Thymus (tissue), 11 donors: Measurements from ENCODE around the gene ZNF862. TPM values are rescaled to one million over a fixed set of nuclear protein-coding genes. Genes with fewer than 3 reads are reported as not detected.

ENCODE experiments used
- DNase-seq, 9 donors: peaks; one replicate each; pipeline ENCODE4 v3.0.0-alpha.2; 2013; ENCODE audit warnings: low spot score in 9 of 9, low read depth in 6 of 9, missing footprints in 1 of 9
- H3K27ac ChIP-seq, 2 donors: one replicate each; pipeline ENCODE4 v1.5.1; 2013; ENCODE audit warnings: control low read depth in 1 of 2, low read depth in 1 of 2, low read length in 1 of 2, mild to moderate bottlenecking in 1 of 2, moderate library complexity in 1 of 2
- H3K27me3 ChIP-seq, 2 donors: one replicate each; pipeline ENCODE4 v1.5.1; 2013; ENCODE audit warnings: low read length in 1 of 2; ENCODE audit not compliant: control insufficient read depth in 2 of 2, insufficient read depth in 1 of 2
- H3K36me3 ChIP-seq, 2 donors: one replicate each; pipeline ENCODE4 v1.5.1; 2013; ENCODE audit warnings: low read length in 1 of 2, mild to moderate bottlenecking in 1 of 2, moderate library complexity in 1 of 2; ENCODE audit not compliant: control insufficient read depth in 2 of 2, insufficient read depth in 2 of 2
- H3K4me1 ChIP-seq, 2 donors: one replicate each; pipeline ENCODE4 v1.5.1; 2013; ENCODE audit warnings: low read length in 2 of 2; ENCODE audit not compliant: control insufficient read depth in 2 of 2, insufficient read depth in 2 of 2
- H3K4me3 ChIP-seq, 2 donors: one replicate each; pipeline ENCODE4 v1.5.1; 2013; ENCODE audit warnings: low read length in 2 of 2, control low read depth in 1 of 2, mild to moderate bottlenecking in 1 of 2
- H3K9me3 ChIP-seq, 2 donors: one replicate each; pipeline ENCODE4 v1.5.1; 2013; ENCODE audit warnings: low read length in 1 of 2, mild to moderate bottlenecking in 1 of 2; ENCODE audit not compliant: control insufficient read depth in 2 of 2, insufficient read depth in 1 of 2
- WGBS: extraction: QIAGEN DNeasy Blood & Tissue Kit; methylation state at CpG from one replicate; pipeline ENCODE4 v1.1.7; 2013; 5-methylcytosine and 5-hydroxymethylcytosine counted together
- polyA plus RNA-seq: library from polyadenylated mRNA; stranded (reverse); fragments of 200-250 nt; gene quantifications from one replicate; pipeline ENCODE4 v1.2.3, GENCODE V29; 2013
- total RNA-seq: library from RNA; stranded (reverse); fragments of 120-200 nt; gene quantifications from one replicate; pipeline ENCODE4 v1.2.4, GENCODE V29; 2013
- donor health status: healthy.

ZNF862 gene
- total and polyA plus RNA-seq, 2 donors = 9.0 to 15.8 TPM

GRCh38 chr7:149820622-149821190 is 17.5 kb upstream of the ZNF862 start:
- no peaks in the 10 kb centered on the region for H3K4me1 ChIP-seq
- H3K27ac ChIP-seq = no peak overlapping the region
- no peaks in the 10 kb centered on the region for H3K36me3 ChIP-seq
- H3K4me3 ChIP-seq = no peak overlapping the region
- 96% methylated on average over 17 of the region's 17 CpGs for WGBS
- H3K27me3 ChIP-seq = peaks cover 0 to 16% of the 10 kb centered on the region in 2 donors
- no peak for DNase-seq
- H3K9me3 ChIP-seq = no peaks in the 10 kb centered on the region

- no peaks in the 10 kb centered on the region for H3K36me3 ChIP-seq
- no peak overlapping the region for H3K4me3 ChIP-seq
- 96% methylated on average over 30 of the region's 30 CpGs for WGBS
- H3K9me3 ChIP-seq = no peaks in the 10 kb centered on the region
- no peak for DNase-seq
- no peaks in the 10 kb centered on the region for H3K4me1 ChIP-seq
- H3K27ac ChIP-seq = no peak overlapping the region
- H3K27me3 ChIP-seq = peaks cover 0 to 16% of the 10 kb centered on the region in 2 donors
These were observed 16.7 kb upstream of the ZNF862 start for GRCh38 chr7:149821191-149822148.

GRCh38 chr7:149822353-149822943 is 15.7 kb upstream of the ZNF862 start:
- Histone ChIP-seq H3K36me3 (no peaks in the 10 kb centered on the region), H3K9me3 (no peaks in the 10 kb centered on the region), H3K4me1 (no peaks in the 10 kb centered on the region), H3K4me3 (no peak overlapping the region), H3K27me3 (peaks cover 0 to 16% of the 10 kb centered on the region in 2 donors), H3K27ac (no peak overlapping the region)
- WGBS = 82% methylated on average over 22 of the region's 22 CpGs
- DNase-seq = no peak

GRCh38 chr7:149823191-149823630 is 15.0 kb upstream of the ZNF862 start:
- DNase-seq = no peak
- no peaks in the 10 kb centered on the region for H3K4me1 ChIP-seq
- WGBS = 96% methylated on average over 8 of the region's 8 CpGs
- peaks cover 0 to 20% of the 10 kb centered on the region in 2 donors for H3K27me3 ChIP-seq
- H3K4me3 ChIP-seq = no peak overlapping the region
- no peak overlapping the region for H3K27ac ChIP-seq
- no peaks in the 10 kb centered on the region for H3K9me3 ChIP-seq
- no peaks in the 10 kb centered on the region for H3K36me3 ChIP-seq

- DNase-seq = no peak
- no peaks in the 10 kb centered on the region for H3K9me3 ChIP-seq
- no peaks in the 10 kb centered on the region for H3K4me1 ChIP-seq
- H3K36me3 ChIP-seq = no peaks in the 10 kb centered on the region
- 90% methylated on average over 8 of the region's 8 CpGs for WGBS
- peaks cover 0 to 23% of the 10 kb centered on the region in 2 donors for H3K27me3 ChIP-seq
- no peak overlapping the region for H3K4me3 ChIP-seq
- H3K27ac ChIP-seq = no peak overlapping the region
These were observed 14.5 kb upstream of the ZNF862 start for GRCh38 chr7:149823631-149824199.

GRCh38 chr7:149824301-149824741 is 13.9 kb upstream of the ZNF862 start:
- WGBS = 98% methylated on average over 13 of the region's 13 CpGs
- Histone ChIP-seq H3K4me1 (no peaks in the 10 kb centered on the region), H3K27me3 (peaks cover 0 to 23% of the 10 kb centered on the region in 2 donors), H3K36me3 (no peaks in the 10 kb centered on the region), H3K9me3 (no peaks in the 10 kb centered on the region), H3K27ac (no peak overlapping the region), H3K4me3 (no peak overlapping the region)
- DNase-seq = no peak

GRCh38 chr7:149824748-149825566 is 13.2 kb upstream of the ZNF862 start:
- no peaks in the 10 kb centered on the region for H3K36me3 ChIP-seq
- no peaks in the 10 kb centered on the region for H3K9me3 ChIP-seq
- 98% methylated on average over 19 of the region's 19 CpGs for WGBS
- no peaks in the 10 kb centered on the region for H3K4me1 ChIP-seq
- H3K4me3 ChIP-seq = no peak overlapping the region
- peaks cover 0 to 23% of the 10 kb centered on the region in 2 donors for H3K27me3 ChIP-seq
- no peak for DNase-seq
- no peak overlapping the region for H3K27ac ChIP-seq

GRCh38 chr7:149825567-149826343 is 12.4 kb upstream of the ZNF862 start:
- Histone ChIP-seq H3K27ac (no peak overlapping the region), H3K27me3 (peaks cover 0 to 28% of the 10 kb centered on the region in 2 donors), H3K4me1 (no peaks in the 10 kb centered on the region), H3K36me3 (no peaks in the 10 kb centered on the region), H3K4me3 (no peak overlapping the region), H3K9me3 (no peaks in the 10 kb centered on the region)
- DNase-seq = no peak
- 94% methylated on average over 19 of the region's 19 CpGs for WGBS
